ENCODE data around the gene TRIM5. TPM values are rescaled to one million over a fixed set of nuclear protein-coding genes. Genes with fewer than 3 reads are reported as not detected.

The TRIM5 gene
- total and polyA plus RNA-seq, 2 donors (not counting 1 experiment from before 2014, with no cell fraction given) = 10.1 to 39.5 TPM

GRCh38 chr11:5639953-5640352 lies 44.9 kb downstream of the TRIM5 start:
- Mint-ChIP-seq H3K4me1 (no peaks in the 10 kb centered on the region), H3K9me3 (ENCODE audit: insufficient read depth) (no peaks in the 10 kb centered on the region), H3K27me3 (no peaks in the 10 kb centered on the region), H3K4me3 (no peak overlapping the region), H3K27ac (peak overlapping the region; percentile 15)
- Histone ChIP-seq H2AFZ (ENCODE audit: insufficient read depth, low read depth, low read length, poor library complexity, severe bottlenecking) (no peak overlapping the region), H3K79me2 (ENCODE audit: control insufficient read depth, insufficient read depth, low read length) (peaks cover 10% of the 10 kb centered on the region), H3K9me3 (ENCODE audit: control extremely low read depth in 1 of 3, control insufficient read depth in 2 of 3, insufficient read depth in 1 of 3, low read length in 2 of 3) (no peaks in the 10 kb centered on the region), H4K20me1 (ENCODE audit: control insufficient read depth, insufficient read depth, low read length, poor library complexity, severe bottlenecking) (no peaks in the 10 kb centered on the region), H3K4me1 (ENCODE audit: control insufficient read depth in 2 of 2, insufficient read depth in 2 of 2, low read length in 2 of 2) (no peaks in the 10 kb centered on the region), H3K4me2 (replicated peaks; ENCODE audit: low read depth, low read length, poor library complexity, severe bottlenecking) (no peak overlapping the region), H3K9ac (ENCODE audit: low read length) (no peak overlapping the region), H3K36me3 (replicated peaks in 1 of 2; ENCODE audit: control extremely low read depth in 1 of 2, control insufficient read depth in 1 of 2, extremely low read depth in 1 of 2, insufficient read depth in 2 of 2, low read length in 1 of 2) (peaks cover 19 to 81% of the 10 kb centered on the region in 2 experiments), H3K27ac (ENCODE audit: low read length in 2 of 2) (no peak overlapping the region), H3K4me3 (ENCODE audit: control extremely low read depth in 1 of 5, extremely low read depth in 1 of 5, insufficient read depth in 1 of 5, low read depth in 2 of 5, low read length in 4 of 5) (no peak overlapping the region), H3K27me3 (replicated peaks in 1 of 4; ENCODE audit: control extremely low read depth in 1 of 4, control insufficient read depth in 3 of 4, insufficient read depth in 4 of 4, low read length in 3 of 4) (no peaks in the 10 kb centered on the region)
- intact Hi-C loops (cut with micrococcal nuclease) = no loop called here
- CTCF ChIA-PET = no interaction called here
- WGBS (ENCODE audit: insufficient coverage) = no CpG with 5 or more reads among the region's 1 CpG
- no peak for DNase-seq
- no peak for ATAC-seq (ENCODE audit: low read depth)
- TF ChIP-seq, protein P1, sequence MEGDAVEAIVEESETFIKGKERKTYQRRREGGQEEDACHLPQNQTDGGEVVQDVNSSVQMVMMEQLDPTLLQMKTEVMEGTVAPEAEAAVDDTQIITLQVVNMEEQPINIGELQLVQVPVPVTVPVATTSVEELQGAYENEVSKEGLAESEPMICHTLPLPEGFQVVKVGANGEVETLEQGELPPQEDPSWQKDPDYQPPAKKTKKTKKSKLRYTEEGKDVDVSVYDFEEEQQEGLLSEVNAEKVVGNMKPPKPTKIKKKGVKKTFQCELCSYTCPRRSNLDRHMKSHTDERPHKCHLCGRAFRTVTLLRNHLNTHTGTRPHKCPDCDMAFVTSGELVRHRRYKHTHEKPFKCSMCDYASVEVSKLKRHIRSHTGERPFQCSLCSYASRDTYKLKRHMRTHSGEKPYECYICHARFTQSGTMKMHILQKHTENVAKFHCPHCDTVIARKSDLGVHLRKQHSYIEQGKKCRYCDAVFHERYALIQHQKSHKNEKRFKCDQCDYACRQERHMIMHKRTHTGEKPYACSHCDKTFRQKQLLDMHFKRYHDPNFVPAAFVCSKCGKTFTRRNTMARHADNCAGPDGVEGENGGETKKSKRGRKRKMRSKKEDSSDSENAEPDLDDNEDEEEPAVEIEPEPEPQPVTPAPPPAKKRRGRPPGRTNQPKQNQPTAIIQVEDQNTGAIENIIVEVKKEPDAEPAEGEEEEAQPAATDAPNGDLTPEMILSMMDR (IDR thresholded peaks at IDR 0.05) = no peak
- TF ChIP-seq EZH2 (IDR thresholded peaks at IDR 0.05; ENCODE audit: borderline replicate concordance, insufficient read depth, low read depth, low read length, poor library complexity, severe bottlenecking) = no peak
- POLR2A ChIA-PET = no interaction called here

DNA sequence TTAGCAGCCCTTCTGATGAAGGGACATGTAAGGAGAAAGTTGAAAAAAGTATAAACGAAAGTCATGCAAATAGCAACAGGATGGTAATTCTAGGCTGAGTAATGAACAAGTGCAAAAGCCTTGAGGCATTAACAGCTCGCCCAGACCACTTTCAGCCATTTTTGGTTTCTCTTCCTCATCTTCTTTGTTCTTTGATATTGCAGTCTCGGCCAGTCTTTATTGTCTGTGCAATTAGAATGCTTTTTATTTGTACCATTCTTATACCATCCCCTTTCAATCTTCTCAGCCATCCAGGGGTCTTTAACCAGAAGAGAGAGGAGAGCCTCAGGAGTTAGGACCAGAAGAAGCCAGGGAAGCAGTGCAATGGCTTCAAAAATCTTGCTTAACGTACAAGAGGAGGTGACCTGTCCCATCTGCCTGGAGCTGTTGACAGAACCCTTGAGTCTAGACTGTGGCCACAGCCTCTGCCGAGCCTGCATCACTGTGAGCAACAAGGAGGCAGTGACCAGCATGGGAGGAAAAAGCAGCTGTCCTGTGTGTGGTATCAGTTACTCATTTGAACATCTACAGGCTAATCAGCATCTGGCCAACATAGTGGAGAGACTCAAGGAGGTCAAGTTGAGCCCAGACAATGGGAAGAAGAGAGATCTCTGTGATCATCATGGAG lies 52.8 kb downstream of the TRIM5 start:
- intact Hi-C loops (cut with micrococcal nuclease) = no loop called here
- Histone ChIP-seq H3K27ac (ENCODE audit: low read length in 2 of 2) (peak overlapping the region; percentile 65 to 80), H3K36me3 (replicated peaks in 1 of 2; ENCODE audit: control extremely low read depth in 1 of 2, control insufficient read depth in 1 of 2, extremely low read depth in 1 of 2, insufficient read depth in 2 of 2, low read length in 1 of 2) (peaks cover 12 to 35% of the 10 kb centered on the region in 2 experiments), H3K79me2 (ENCODE audit: control insufficient read depth, insufficient read depth, low read length) (peaks cover 65% of the 10 kb centered on the region), H3K4me1 (ENCODE audit: control insufficient read depth in 2 of 2, insufficient read depth in 2 of 2, low read length in 2 of 2) (peaks cover 17 to 20% of the 10 kb centered on the region in 2 donors), H3K9ac (ENCODE audit: low read length) (peak overlapping the region; percentile 41), H4K20me1 (ENCODE audit: control insufficient read depth, insufficient read depth, low read length, poor library complexity, severe bottlenecking) (no peaks in the 10 kb centered on the region), H3K27me3 (replicated peaks in 1 of 4; ENCODE audit: control extremely low read depth in 1 of 4, control insufficient read depth in 3 of 4, insufficient read depth in 4 of 4, low read length in 3 of 4) (no peaks in the 10 kb centered on the region), H3K9me3 (ENCODE audit: control extremely low read depth in 1 of 3, control insufficient read depth in 2 of 3, insufficient read depth in 1 of 3, low read length in 2 of 3) (no peaks in the 10 kb centered on the region), H3K4me2 (replicated peaks; ENCODE audit: low read depth, low read length, poor library complexity, severe bottlenecking) (peak overlapping the region; percentile 66), H2AFZ (ENCODE audit: insufficient read depth, low read depth, low read length, poor library complexity, severe bottlenecking) (peak overlapping the region; percentile 89), H3K4me3 (ENCODE audit: control extremely low read depth in 1 of 5, extremely low read depth in 1 of 5, insufficient read depth in 1 of 5, low read depth in 2 of 5, low read length in 4 of 5) (peak overlapping the region in 4 of 5 experiments; percentile 10 to 39 (median 26))
- DNase-seq (peak; percentile 77), ATAC-seq (ENCODE audit: low read depth) (peak; percentile 96)
- POLR2A ChIA-PET = interaction anchor here (0.6 to 1.4 kb wide), 3 partner anchors 52 to 86 kb away, joined by 3 to 4 read pairs (median 3); partner anchors contain the start of genes TRIM22 and TRIM5
- CTCF ChIA-PET = interaction anchor here (1.0 to 1.3 kb wide), 3 partner anchors 32 to 156 kb away, joined by 3 to 8 read pairs (median 6); partner anchors contain the start of gene TRIM5
- WGBS (ENCODE audit: insufficient coverage) = 40% methylated on average over 3 of the region's 5 CpGs
- Mint-ChIP-seq H3K27me3 (no peaks in the 10 kb centered on the region), H3K27ac (peak overlapping the region; percentile 94), H3K4me1 (peaks cover 36% of the 10 kb centered on the region), H3K9me3 (ENCODE audit: insufficient read depth) (no peaks in the 10 kb centered on the region), H3K4me3 (peak overlapping the region; percentile 83)
- TF ChIP-seq, protein P1 (IDR thresholded peaks at IDR 0.05) = no peak

All from B cell (primary cell).